ENCODE data around the gene NLGN3. TPM values are rescaled to one million over a fixed set of nuclear protein-coding genes. Genes with fewer than 3 reads are reported as not detected.
A peak's percentile ranks its signal among the peaks of the same experiment; 100 is the strongest.

The NLGN3 gene
- total and polyA plus RNA-seq, 2 donors (not counting 3 experiments of a cell fraction or from before 2014, with no cell fraction given), result 0.37 to 0.40 TPM

DNA sequence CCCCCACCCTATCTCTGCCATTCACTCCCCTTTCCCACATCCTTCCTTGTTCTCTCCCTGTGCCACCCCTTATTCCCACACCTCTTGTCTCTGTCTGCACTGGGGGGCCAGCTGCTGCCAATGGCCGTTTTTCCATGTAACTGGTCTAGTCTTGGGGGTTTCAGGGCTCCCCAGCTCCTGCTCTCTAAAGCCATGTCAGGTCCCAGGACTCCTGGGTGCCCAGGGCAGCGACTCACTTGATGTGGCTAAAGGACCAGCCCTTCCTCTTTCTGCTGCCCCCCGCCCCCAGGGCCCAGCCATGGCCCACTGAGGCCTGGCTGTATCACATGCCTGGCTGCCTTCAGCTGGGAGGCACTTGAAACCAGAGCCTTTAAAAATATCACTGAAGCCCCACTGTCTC lies 10.0 kb downstream of the NLGN3 start:
- no peak overlapping the region for H3K27ac ChIP-seq (ENCODE audit: insufficient read depth, low read depth, low read length)
- H3K9ac ChIP-seq (replicated peaks; ENCODE audit: extremely low read depth, insufficient read depth, low read length), result no peak overlapping the region
- H3K9me3 ChIP-seq (replicated peaks; ENCODE audit: control insufficient read depth, insufficient read depth, low read length), result no peaks in the 10 kb centered on the region
- dilution Hi-C loops (cut with MboI; ENCODE audit: extremely low pct_ligation_motif_present, low sequenced_read_pairs) (no loop called here), intact Hi-C loops (cut with micrococcal nuclease) (no loop called here)
- no peak overlapping the region for H3K4me2 ChIP-seq (ENCODE audit: insufficient read depth, low read length)
- TF ChIP-seq JUN (IDR thresholded peaks at IDR 0.05; ENCODE audit: borderline replicate concordance, insufficient read depth, insufficient read length, low read depth) (no peak), GATA2 (IDR thresholded peaks at IDR 0.05; ENCODE audit: insufficient read depth, insufficient read length, low read depth, low read length) (no peak), POLR2A (IDR thresholded peaks at IDR 0.05; ENCODE audit: low read depth, low read length) (no peak), MYC (IDR thresholded peaks at IDR 0.05; ENCODE audit: low read depth, low read length) (no peak), EZH2 (IDR thresholded peaks at IDR 0.05; ENCODE audit: borderline replicate concordance, low read depth, low read length, severe bottlenecking) (no peak), FOS (IDR thresholded peaks at IDR 0.05; ENCODE audit: borderline replicate concordance, insufficient read depth, low read length) (no peak), POLR2AphosphoS5 (IDR thresholded peaks at IDR 0.05; ENCODE audit: insufficient read depth, low read depth, low read length) (no peak)
- TF ChIP-seq, protein P1, sequence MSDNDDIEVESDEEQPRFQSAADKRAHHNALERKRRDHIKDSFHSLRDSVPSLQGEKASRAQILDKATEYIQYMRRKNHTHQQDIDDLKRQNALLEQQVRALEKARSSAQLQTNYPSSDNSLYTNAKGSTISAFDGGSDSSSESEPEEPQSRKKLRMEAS (IDR thresholded peaks at IDR 0.05; ENCODE audit: insufficient read depth, insufficient read length), result no peak
- TF ChIP-seq, protein P2, sequence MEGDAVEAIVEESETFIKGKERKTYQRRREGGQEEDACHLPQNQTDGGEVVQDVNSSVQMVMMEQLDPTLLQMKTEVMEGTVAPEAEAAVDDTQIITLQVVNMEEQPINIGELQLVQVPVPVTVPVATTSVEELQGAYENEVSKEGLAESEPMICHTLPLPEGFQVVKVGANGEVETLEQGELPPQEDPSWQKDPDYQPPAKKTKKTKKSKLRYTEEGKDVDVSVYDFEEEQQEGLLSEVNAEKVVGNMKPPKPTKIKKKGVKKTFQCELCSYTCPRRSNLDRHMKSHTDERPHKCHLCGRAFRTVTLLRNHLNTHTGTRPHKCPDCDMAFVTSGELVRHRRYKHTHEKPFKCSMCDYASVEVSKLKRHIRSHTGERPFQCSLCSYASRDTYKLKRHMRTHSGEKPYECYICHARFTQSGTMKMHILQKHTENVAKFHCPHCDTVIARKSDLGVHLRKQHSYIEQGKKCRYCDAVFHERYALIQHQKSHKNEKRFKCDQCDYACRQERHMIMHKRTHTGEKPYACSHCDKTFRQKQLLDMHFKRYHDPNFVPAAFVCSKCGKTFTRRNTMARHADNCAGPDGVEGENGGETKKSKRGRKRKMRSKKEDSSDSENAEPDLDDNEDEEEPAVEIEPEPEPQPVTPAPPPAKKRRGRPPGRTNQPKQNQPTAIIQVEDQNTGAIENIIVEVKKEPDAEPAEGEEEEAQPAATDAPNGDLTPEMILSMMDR (IDR thresholded peaks at IDR 0.05; ENCODE audit: extremely low read depth in 1 of 2, insufficient read depth in 1 of 2, low read depth in 1 of 2, low read length in 2 of 2), result no peak
- no peak overlapping the region for H3K4me3 ChIP-seq (replicated peaks in 1 of 3; ENCODE audit: insufficient read depth in 1 of 3, low read depth in 1 of 3, low read length in 3 of 3)
- no peaks in the 10 kb centered on the region for H3K36me3 ChIP-seq (ENCODE audit: control insufficient read depth in 2 of 2, extremely low read depth in 1 of 2, insufficient read depth in 2 of 2, low read length in 2 of 2)
- no TSS peak for BruUV-seq (replicated peaks)
- no peaks in the 10 kb centered on the region for H3K9me1 ChIP-seq (replicated peaks; ENCODE audit: control insufficient read depth, extremely low read depth, insufficient read depth, low read length)
- POLR2A ChIA-PET, result no interaction called here
- no peaks in the 10 kb centered on the region for H3K27me3 ChIP-seq (ENCODE audit: control insufficient read depth in 2 of 2, insufficient read depth in 2 of 2, low read length in 2 of 2)
- peak; percentile 24 for FAIRE-seq
- no peaks in the 10 kb centered on the region for H4K20me1 ChIP-seq (replicated peaks; ENCODE audit: control insufficient read depth, extremely low read depth, insufficient read depth, low read length)
- no peak overlapping the region for H2AFZ ChIP-seq (ENCODE audit: low read depth, low read length)
- CTCF ChIA-PET, result no interaction called here
- no peaks in the 10 kb centered on the region for H3K4me1 ChIP-seq (ENCODE audit: control insufficient read depth, extremely low read depth, insufficient read depth, low read length)
- H3K79me2 ChIP-seq (ENCODE audit: control insufficient read depth, insufficient read depth, low read length), result no peaks in the 10 kb centered on the region
- no peak for DNase-seq (ENCODE audit: low read depth, low spot score)
